SK-N-SH treated with all-trans-retinoic acid at 6 μM for 48 hours (cell line): ENCODE measurements around the gene SIL1.
"Not testable (repeated sequence)": the region's sequence is repeated elsewhere in the genome, so short reads cannot be mapped to it uniquely, and the experiment has no call there.

Experiments
- ATAC-seq: fragments of 200-7000 bp; cut with Tn5 transposase; 3 replicates; pipeline ENCODE4 v1.9.1; 2020; ENCODE audit warnings: mild to moderate bottlenecking, moderate library complexity
- ARNTL ChIP-seq: fragments of 450-650 bp; formaldehyde crosslinking; IDR thresholded peaks from 2 replicates; pipeline ENCODE4 v1.5.0; 2020; ENCODE audit warnings: low read depth, mild to moderate bottlenecking, moderate library complexity, borderline replicate concordance
- BACH2 ChIP-seq: fragments of 250-450 bp; sonication (Bioruptor Pico); IDR thresholded peaks from 2 replicates; pipeline ENCODE4 v1.9.0; 2021; ENCODE audit warnings: mild to moderate bottlenecking, borderline replicate concordance
- CREB5 ChIP-seq: fragments of 250-450 bp; sonication (Bioruptor Pico); IDR thresholded peaks from 2 replicates; pipeline ENCODE4 v1.5.1; 2020; ENCODE audit warnings: low read depth, mild to moderate bottlenecking, moderate library complexity
- ESRRG ChIP-seq: fragments of 250-450 bp; sonication (Bioruptor Pico); IDR thresholded peaks from 2 replicates; pipeline ENCODE4 v1.6.1; 2021; ENCODE audit warnings: mild to moderate bottlenecking
- GLIS3 ChIP-seq: fragments of 250-450 bp; sonication (Bioruptor Pico); IDR thresholded peaks from 2 replicates; pipeline ENCODE4 v1.5.0; 2020; ENCODE audit warnings: mild to moderate bottlenecking, moderate library complexity
- ISL1 ChIP-seq: fragments of 250-450 bp; sonication (Bioruptor Pico); IDR thresholded peaks from 2 replicates; pipeline ENCODE4 v2.1.2; 2022; ENCODE audit warnings: mild to moderate bottlenecking, moderate library complexity
- OSR1 ChIP-seq: fragments of 250-450 bp; sonication (Bioruptor Pico); IDR thresholded peaks from 2 replicates; pipeline ENCODE4 v1.8.0; 2022; ENCODE audit warnings: moderate library complexity, mild to moderate bottlenecking, inconsistent platforms
- RARB ChIP-seq: fragments of 250-450 bp; sonication (Bioruptor Pico); IDR thresholded peaks from 2 replicates; pipeline ENCODE4 v1.8.0; 2021; ENCODE audit warnings: mild to moderate bottlenecking, moderate library complexity
- SNAI2 ChIP-seq: fragments of 250-450 bp; sonication (Bioruptor Pico); IDR thresholded peaks from 2 replicates; pipeline ENCODE4 v1.5.0; 2020; ENCODE audit warnings: mild to moderate bottlenecking, moderate library complexity
- TOX ChIP-seq: fragments of 250-450 bp; sonication (Bioruptor Pico); IDR thresholded peaks from 2 replicates; pipeline ENCODE4 v1.8.0; 2021; ENCODE audit warnings: mild to moderate bottlenecking, moderate library complexity, borderline replicate concordance
- ZC3H10 ChIP-seq: fragments of 250-450 bp; sonication (Bioruptor Pico); IDR thresholded peaks from 2 replicates; pipeline ENCODE4 v1.5.1; 2021; ENCODE audit warnings: mild to moderate bottlenecking, moderate library complexity
- ZFP3 ChIP-seq: fragments of 250-450 bp; sonication (Bioruptor Pico); IDR thresholded peaks from 2 replicates; pipeline ENCODE4 v1.5.0; 2020; ENCODE audit warnings: mild to moderate bottlenecking, moderate library complexity
- ZFP30 ChIP-seq: fragments of 450-650 bp; formaldehyde crosslinking; IDR thresholded peaks from 2 replicates; pipeline ENCODE4 v1.5.0; 2022; ENCODE audit warnings: mild to moderate bottlenecking, moderate library complexity
- ZNF565 ChIP-seq: fragments of 450-650 bp; formaldehyde crosslinking; conservative IDR thresholded peaks from 2 replicates; pipeline ENCODE4 v1.5.0; 2020; ENCODE audit warnings: low read depth, mild to moderate bottlenecking, moderate library complexity
- ZNF70 ChIP-seq: fragments of 450-650 bp; formaldehyde crosslinking; IDR thresholded peaks from 2 replicates; pipeline ENCODE4 v1.5.0; 2020; ENCODE audit warnings: mild to moderate bottlenecking, moderate library complexity
- ZNF8 ChIP-seq: fragments of 450-650 bp; formaldehyde crosslinking; IDR thresholded peaks from 2 replicates; pipeline ENCODE4 v1.5.0; 2020; ENCODE audit warnings: mild to moderate bottlenecking, moderate library complexity
- TF ChIP-seq, protein P1 (sequence below): fragments of 250-450 bp; sonication (Bioruptor Pico); IDR thresholded peaks from 2 replicates; pipeline ENCODE4 v1.8.0; 2021; ENCODE audit warnings: low read depth, mild to moderate bottlenecking, moderate library complexity, borderline replicate concordance
- TF ChIP-seq, protein P2 (sequence below): fragments of 250-450 bp; sonication (Bioruptor Pico); IDR thresholded peaks from 2 replicates; pipeline ENCODE4 v1.5.0; 2020; ENCODE audit warnings: mild to moderate bottlenecking, moderate library complexity

The SIL1 gene

GRCh38 chr5:139194486-139194885, 3.7 kb downstream of the SIL1 start:
- TF ChIP-seq CREB5 (no peak), ZNF565 (CRISPR knock-in tag) (no peak), ZNF8 (CRISPR knock-in tag) (no peak), ESRRG (CRISPR knock-in tag) (no peak), ZC3H10 (CRISPR knock-in tag) (no peak), ARNTL (no peak), ZFP30 (CRISPR knock-in tag) (no peak), BACH2 (no peak), ZNF70 (no peak), GLIS3 (CRISPR knock-in tag) (no peak), OSR1 (CRISPR knock-in tag) (no peak), ISL1 (CRISPR knock-in tag) (no peak)
- TF ChIP-seq, protein P1, sequence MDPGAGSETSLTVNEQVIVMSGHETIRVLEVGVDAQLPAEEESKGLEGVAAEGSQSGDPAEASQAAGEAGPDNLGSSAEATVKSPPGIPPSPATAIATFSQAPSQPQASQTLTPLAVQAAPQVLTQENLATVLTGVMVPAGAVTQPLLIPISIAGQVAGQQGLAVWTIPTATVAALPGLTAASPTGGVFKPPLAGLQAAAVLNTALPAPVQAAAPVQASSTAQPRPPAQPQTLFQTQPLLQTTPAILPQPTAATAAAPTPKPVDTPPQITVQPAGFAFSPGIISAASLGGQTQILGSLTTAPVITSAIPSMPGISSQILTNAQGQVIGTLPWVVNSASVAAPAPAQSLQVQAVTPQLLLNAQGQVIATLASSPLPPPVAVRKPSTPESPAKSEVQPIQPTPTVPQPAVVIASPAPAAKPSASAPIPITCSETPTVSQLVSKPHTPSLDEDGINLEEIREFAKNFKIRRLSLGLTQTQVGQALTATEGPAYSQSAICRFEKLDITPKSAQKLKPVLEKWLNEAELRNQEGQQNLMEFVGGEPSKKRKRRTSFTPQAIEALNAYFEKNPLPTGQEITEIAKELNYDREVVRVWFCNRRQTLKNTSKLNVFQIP (CRISPR knock-in tag) = no peak
- TF ChIP-seq, protein P2, sequence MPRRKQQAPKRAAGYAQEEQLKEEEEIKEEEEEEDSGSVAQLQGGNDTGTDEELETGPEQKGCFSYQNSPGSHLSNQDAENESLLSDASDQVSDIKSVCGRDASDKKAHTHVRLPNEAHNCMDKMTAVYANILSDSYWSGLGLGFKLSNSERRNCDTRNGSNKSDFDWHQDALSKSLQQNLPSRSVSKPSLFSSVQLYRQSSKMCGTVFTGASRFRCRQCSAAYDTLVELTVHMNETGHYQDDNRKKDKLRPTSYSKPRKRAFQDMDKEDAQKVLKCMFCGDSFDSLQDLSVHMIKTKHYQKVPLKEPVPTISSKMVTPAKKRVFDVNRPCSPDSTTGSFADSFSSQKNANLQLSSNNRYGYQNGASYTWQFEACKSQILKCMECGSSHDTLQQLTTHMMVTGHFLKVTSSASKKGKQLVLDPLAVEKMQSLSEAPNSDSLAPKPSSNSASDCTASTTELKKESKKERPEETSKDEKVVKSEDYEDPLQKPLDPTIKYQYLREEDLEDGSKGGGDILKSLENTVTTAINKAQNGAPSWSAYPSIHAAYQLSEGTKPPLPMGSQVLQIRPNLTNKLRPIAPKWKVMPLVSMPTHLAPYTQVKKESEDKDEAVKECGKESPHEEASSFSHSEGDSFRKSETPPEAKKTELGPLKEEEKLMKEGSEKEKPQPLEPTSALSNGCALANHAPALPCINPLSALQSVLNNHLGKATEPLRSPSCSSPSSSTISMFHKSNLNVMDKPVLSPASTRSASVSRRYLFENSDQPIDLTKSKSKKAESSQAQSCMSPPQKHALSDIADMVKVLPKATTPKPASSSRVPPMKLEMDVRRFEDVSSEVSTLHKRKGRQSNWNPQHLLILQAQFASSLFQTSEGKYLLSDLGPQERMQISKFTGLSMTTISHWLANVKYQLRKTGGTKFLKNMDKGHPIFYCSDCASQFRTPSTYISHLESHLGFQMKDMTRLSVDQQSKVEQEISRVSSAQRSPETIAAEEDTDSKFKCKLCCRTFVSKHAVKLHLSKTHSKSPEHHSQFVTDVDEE (CRISPR knock-in tag) = no peak
- no peak for ATAC-seq

DNA sequence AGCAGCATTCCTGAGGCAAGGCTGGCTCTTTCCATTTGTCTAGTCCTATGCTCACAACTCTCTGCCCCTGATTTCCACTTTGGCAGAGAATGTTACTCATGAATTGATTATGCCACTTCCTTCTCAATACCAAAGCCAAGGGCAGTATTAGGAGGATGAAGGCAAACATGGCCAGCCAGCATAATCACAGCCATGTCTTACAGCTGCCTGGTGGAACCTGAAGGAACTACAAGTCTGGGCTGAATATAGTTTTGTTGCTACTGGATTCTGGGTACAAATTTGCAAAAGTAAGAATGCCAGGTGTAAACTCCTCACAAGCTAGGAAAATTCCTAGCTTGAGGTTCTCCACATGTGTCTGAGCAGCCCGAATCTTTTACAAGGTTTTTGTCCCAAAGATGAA, 4.2 kb downstream of the SIL1 start:
- TF ChIP-seq ESRRG (CRISPR knock-in tag) (no peak), RARB (no peak)
- TF ChIP-seq, protein P2 (CRISPR knock-in tag) = no peak
- ATAC-seq = no peak

- not testable (repeated sequence) for ATAC-seq
Measured at GRCh38 chr5:139192906-139193305, 5.3 kb downstream of the SIL1 start.

DNA sequence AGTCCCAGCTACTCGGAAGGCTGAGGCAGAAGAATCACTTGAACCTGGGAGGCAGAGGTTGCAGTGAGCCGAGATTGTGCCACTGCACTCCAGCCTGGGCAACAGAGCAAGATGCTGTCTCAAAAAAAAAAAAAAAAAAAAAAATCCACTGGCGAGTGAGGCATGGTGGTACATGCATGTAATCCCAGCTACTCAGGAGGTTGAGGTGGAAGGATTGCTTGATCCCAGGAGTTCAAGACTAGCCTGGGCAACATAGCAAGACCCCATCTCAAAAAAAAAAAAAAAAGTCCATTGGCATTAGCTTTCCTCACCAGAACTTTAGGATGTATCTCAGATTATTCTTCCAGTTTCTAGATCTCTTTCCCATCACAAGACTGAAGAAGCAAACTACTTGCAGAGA, 6.2 kb downstream of the SIL1 start:
- ATAC-seq = not testable (repeated sequence)

DNA sequence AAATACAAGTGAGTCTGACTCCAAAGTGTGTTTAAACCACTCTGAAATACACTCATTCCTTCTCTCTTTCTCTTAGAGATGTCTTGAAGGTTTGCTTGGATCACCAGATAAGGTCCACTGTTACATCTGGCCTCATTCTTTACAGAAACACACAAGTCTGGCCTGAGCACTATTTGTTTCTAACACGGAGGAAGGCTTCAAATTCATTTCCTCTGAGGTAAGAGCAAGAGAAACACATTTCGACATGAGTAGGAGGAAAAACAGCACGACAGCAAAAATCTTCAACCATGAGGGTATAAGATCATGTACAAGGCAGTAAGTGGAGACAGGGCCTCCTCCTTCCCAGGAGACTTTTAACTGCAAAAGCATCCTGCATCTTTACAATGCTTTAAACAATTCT, 8.0 kb downstream of the SIL1 start:
- TF ChIP-seq ZNF8 (CRISPR knock-in tag) = no peak
- TF ChIP-seq ZFP3 (CRISPR knock-in tag) = no peak
- no peak for TF ChIP-seq GLIS3 (CRISPR knock-in tag)
- TF ChIP-seq SNAI2 (CRISPR knock-in tag) = no peak
- TF ChIP-seq, protein P1 (CRISPR knock-in tag) = no peak
- no peak for TF ChIP-seq TOX (CRISPR knock-in tag)
- no peak for TF ChIP-seq BACH2
- TF ChIP-seq ZFP30 (CRISPR knock-in tag) = no peak
- ATAC-seq = no peak
